OCI-LY7 (cell line): ENCODE measurements around the gene C7orf25.

Experiments
- CTCF ChIP-seq: fragments of 200-600 bp; sonication (generic); conservative IDR thresholded peaks from 2 replicates; pipeline ENCODE4 v1.5.1; 2014; ENCODE audit warnings: mild to moderate bottlenecking, antibody characterized with exemption, low read length, moderate library complexity, mixed read lengths
- EZH2phosphoT487 ChIP-seq: fragments of 200-600 bp; sonication (generic); IDR thresholded peaks from 2 replicates; pipeline ENCODE4 v1.6.1; 2018; ENCODE audit warnings: low read depth, borderline replicate concordance, mild to moderate bottlenecking, mixed run types, antibody characterized with exemption, low read length, moderate library complexity, mixed read lengths

- TF ChIP-seq EZH2phosphoT487 (no peak), CTCF (peak; percentile 44; the same call in 1 of the 2 replicates)
Observed at GRCh38 chr7:42911454-42912447, at the start of gene C7orf25.
